HG02970 (cell line): Measurements from ENCODE around the gene CALHM1.
"Not testable (repeated sequence)": the region's sequence is repeated elsewhere in the genome, so short reads cannot be mapped to it uniquely, and the experiment has no call there.

Experiments
- ATAC-seq: cut with Tn5 transposase; IDR thresholded peaks from one replicate; pipeline ENCODE4 v1.9.1; 2021; ENCODE audit warnings: mild to moderate bottlenecking, moderate library complexity, moderate number of reproducible peaks; ENCODE audit not compliant: unreplicated experiment, low FRiP score

The CALHM1 gene

DNA sequence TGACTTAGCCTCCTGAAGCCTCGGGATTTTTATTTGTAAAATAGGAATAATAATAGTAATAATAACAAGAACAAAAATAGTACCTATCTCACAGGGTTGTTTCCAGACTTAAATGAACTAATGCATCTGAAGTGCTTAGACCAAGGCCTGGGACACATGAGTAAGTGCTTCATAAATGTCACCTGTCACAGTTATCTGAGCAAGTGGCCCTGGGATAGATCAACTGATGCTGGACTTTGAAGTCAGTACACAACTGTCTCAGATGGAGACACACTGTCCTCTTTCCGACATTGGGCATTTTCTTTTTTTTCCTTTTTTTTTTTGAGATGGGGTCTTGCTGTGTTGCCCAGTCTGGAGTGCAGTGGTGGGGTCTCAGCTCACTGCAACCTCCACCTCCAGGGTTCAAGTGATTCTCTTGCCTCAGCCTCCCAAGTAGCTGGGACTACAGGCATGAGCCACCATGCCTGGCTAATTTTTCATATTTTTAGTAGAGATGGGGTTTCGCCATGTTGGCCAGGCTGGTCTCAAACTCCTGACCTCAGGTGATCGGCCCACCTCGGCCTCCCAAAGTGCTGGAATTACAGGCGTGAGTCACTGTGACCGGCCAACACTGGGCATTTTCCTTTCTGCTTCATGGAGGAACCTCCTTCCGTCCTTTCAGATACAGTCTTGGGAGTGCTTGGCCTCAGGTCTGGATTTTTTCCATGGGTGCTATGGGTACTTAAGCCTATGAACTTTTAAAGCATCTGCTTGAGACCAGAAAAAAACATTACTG is 28.1 kb upstream of the CALHM1 start:
- not testable (repeated sequence) for ATAC-seq

- no peak for ATAC-seq
Observed at GRCh38 chr10:103481974-103482531, 23.4 kb upstream of the CALHM1 start.

GRCh38 chr10:103480521-103480920 is 21.8 kb upstream of the CALHM1 start:
- ATAC-seq, result no peak

- no peak for ATAC-seq
Observed at GRCh38 chr10:103479135-103479534, 20.4 kb upstream of the CALHM1 start, which contains the start of gene CALHM3. CALHM3 (minus strand) TSS chr10:103479240; CDS start chr10:103479032, 208 bp downstream.

GRCh38 chr10:103478671-103479070 is 20.0 kb upstream of the CALHM1 start:
- no peak for ATAC-seq

GRCh38 chr10:103476046-103476768 is 17.5 kb upstream of the CALHM1 start:
- no peak for ATAC-seq

DNA sequence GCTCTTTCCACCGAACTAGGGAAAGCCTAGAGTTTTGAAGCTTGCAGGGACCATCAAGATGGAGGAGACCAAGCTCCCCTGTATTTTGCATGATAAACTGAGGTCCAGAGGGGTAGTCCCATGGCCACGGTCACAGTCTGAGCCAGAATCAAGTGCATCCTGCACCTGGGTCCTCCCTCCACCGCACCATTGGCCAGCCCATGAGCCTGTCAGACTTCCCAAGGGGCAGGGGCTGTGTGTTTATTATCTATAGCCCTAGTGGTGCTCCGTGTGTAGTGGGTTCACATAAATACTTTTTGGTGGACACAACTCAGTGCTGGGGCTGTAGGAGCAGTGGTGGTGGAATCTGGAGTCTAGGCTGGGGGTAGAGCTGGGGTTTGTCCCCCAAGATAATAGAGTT is 16.7 kb upstream of the CALHM1 start:
- no peak for ATAC-seq

DNA sequence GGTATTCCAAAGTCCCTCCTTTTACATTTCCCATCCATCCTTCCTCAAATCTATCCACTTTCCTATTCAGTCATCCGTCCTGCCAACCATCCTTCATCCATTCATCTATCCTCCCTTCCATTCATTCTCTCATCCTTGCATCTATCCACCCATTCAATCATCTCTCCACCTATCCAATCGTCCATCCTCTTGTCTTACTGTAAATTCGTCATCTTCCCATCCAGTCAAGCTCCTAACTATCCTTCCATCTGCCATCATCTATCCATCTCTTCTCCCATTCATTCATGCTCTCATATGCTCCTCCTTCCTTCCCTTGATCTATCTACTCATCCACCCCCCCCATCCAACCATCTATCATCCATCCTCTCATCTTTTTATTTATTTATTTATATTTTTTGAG is 15.4 kb upstream of the CALHM1 start:
- ATAC-seq, result no peak

- ATAC-seq, result no peak
Observed at GRCh38 chr10:103473261-103473671, 14.6 kb upstream of the CALHM1 start.

- no peak for ATAC-seq
Observed at GRCh38 chr10:103472005-103472404, 13.3 kb upstream of the CALHM1 start.

DNA sequence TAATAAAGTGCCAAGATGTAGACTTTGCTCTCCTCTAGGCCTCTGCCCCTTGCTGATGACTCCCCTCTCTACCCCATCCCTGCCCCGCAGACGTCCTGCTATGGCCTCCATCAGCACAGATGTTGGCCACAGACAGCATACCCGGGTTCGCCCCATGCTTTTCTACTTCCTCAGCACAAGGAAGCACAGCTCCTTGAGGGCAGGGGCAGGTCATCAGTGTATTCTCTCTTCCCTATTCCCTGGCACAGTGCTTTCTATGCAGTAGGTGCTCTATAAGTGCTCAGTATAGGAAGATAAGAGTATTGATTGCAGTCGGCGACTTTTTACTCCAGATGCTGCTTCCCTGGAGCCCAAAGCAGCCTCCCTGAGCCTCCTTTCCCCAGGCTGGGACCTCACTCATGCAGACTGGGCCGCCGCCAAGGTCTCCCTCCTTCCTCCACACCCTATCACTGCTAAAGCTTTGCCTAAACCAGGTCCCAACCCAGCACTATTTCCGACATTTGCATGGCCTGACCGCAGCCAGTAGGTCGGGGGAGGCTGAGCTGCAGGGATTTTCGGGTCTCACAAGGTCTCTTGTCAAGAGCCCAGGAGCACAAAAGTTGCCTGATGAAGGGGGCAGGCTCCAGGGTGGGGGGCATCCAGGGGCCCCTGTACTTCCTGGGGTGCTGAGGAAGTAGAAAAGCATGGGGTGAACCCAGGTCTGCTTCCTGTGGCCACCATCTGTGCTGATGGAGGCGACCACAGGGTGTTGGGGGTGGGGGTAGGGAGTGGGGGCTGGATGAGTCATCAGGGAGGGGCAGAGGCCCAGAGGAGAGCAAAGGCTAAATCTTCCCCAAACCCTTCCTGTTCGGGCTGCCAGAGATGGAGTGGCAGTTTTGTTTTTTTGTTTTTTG is 12.3 kb upstream of the CALHM1 start:
- peak; percentile 65 for ATAC-seq

GRCh38 chr10:103469201-103469600 is 10.5 kb upstream of the CALHM1 start:
- ATAC-seq, result no peak

DNA sequence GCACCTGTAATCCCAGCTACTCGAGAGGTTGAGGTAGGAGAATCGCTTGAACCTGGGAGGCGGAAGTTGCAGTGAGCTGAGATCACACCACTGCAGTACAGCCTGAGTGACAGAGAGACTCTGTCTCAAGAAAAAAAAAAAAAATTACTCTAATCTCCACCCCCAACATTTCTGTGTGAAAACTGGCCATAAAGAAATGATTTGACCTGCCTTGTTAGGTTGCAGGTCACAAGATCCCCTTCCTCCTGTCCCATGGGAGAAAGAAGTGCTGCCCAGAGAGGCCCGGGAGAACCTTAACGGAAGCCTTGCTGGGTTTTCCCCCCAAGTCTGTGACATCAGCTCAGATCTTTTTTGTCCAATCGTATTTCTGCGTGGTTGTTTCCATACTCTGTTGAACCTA is 8.7 kb upstream of the CALHM1 start:
- ATAC-seq, result no peak

GRCh38 chr10:103466734-103467133 is 8.0 kb upstream of the CALHM1 start:
- ATAC-seq, result no peak

DNA sequence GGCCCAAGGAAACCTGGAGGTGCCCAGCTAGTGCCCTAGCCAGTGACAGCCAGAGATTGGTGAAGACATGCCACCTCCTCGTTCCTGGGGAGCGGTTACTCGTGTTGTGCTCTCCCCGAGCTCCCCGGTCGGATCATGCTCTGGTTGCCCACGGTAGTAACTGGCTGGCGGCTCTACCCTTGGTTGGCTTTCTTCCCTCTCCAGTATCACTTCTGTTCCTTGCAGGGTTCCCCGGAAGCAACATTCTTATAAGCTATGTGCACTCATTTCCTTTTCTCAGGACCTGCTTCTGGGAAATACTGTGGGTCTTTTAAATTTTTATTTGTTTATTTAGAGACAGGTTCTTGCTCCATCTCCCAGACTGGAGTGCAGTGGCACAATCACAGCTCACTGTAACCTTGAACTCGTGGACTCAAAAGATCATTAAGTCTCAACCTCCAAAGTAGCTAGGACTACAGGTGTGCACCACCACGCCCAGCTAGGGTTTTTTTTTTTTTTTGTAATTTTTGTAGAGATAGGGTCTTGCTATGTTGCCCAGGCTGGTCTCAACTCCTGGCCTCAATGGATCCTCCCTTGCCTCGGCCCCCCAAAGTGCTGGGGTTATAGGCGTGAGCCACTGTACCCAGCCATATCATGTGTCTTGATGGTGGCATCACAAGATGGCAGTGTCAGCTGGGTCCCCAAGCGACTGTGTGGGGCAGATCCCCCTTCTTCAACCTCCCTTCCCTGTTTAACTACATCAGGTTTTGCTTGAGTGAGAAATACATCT is 6.9 kb upstream of the CALHM1 start:
- no peak for ATAC-seq

- ATAC-seq, result no peak
Observed at GRCh38 chr10:103463499-103463898, 4.8 kb upstream of the CALHM1 start.

DNA sequence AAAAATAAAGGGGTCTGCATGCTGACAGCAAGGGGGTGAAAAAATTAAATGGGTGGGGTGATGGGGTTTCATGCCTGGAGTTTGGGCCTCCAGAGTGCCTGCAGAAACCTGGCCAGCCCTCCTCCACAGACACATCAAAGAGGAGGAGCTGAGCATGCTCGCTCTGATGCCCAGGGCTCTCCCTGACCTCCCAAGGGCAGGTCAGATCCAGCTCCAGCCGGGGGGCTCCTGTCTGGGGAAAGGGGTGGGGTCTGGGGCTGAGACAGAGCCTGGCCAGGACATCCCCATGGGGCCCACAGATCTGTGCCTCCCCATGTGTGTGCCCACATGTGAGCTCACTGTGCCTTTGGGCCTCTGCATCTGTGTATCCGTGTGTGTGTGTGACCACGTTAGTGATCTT is 915 bp upstream of the CALHM1 start:
- ATAC-seq, result no peak

DNA sequence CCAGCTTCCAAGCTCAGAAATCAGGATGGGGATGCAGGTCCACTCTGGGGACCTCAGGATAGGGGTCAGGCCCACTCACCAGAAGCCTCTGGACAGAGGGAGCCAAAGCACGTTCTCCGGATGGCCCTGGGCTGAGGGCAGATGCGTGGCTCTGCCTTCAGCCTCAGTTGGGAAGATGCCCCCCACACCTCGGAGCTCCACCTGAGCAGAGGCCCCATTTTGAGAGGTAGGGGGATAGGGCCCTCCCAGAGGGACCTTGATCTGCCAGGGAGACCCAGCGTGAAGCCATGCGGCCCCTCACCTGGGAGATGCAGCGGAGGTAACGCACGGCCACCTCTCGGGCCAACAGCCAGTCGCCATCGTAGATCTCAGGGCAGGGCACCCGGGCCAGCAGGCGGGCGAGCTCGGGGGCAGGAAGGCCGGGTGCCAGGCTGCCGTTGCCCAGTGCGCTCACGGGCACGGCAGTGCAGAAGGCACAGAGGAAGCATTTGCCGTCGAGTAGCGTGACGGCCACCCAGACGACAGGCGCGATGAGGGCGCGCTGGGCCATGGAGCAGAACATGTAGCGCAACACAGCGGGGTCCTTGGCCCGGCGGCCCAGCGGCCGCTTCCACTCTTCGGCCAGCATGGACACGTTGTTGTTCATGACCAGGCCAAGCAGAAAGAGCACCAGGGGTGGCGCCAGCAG is 660 bp downstream of the CALHM1 start:
- ATAC-seq, result no peak

GRCh38 chr10:103457176-103457712 is 1.5 kb downstream of the CALHM1 start:
- no peak for ATAC-seq
